Measurements from ENCODE around the gene SLC37A3. TPM values are rescaled to one million over a fixed set of nuclear protein-coding genes. Genes with fewer than 3 reads are reported as not detected.

SLC37A3 gene
- total and polyA plus RNA-seq, 2 donors (not counting 1 experiment from before 2014, with no cell fraction given) = 9.1 to 20.1 TPM

DNA sequence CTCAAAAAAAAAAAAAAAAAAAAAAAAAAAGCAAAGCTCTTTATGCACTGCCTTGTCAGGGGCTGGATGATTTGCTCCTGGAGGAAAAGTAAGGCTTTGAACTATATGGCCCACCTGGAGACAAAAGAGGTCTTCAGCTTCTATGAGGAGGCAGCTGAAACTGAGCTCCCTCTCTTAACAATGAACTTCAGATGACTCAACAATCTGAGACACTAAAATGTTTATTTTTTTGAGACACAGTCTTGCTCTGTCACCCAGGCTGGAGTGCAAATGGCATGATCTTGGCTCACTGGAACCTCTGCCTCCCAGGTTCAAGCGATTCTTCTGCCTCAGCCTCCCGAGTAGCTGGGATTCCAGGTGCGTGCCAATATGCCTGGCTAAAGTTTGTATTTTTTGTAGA is 42.3 kb upstream of the SLC37A3 start:
- Mint-ChIP-seq H3K4me3 (no peak overlapping the region), H3K9me3 (ENCODE audit: insufficient read depth) (no peaks in the 10 kb centered on the region), H3K27ac (no peak overlapping the region), H3K4me1 (no peaks in the 10 kb centered on the region), H3K27me3 (no peaks in the 10 kb centered on the region)
- Histone ChIP-seq H2AFZ (ENCODE audit: insufficient read depth, low read depth, low read length, poor library complexity, severe bottlenecking) (no peak overlapping the region), H3K36me3 (replicated peaks in 1 of 2; ENCODE audit: control extremely low read depth in 1 of 2, control insufficient read depth in 1 of 2, extremely low read depth in 1 of 2, insufficient read depth in 2 of 2, low read length in 1 of 2) (no peaks in the 10 kb centered on the region), H4K20me1 (ENCODE audit: control insufficient read depth, insufficient read depth, low read length, poor library complexity, severe bottlenecking) (no peaks in the 10 kb centered on the region), H3K9me3 (ENCODE audit: control extremely low read depth in 1 of 3, control insufficient read depth in 2 of 3, insufficient read depth in 1 of 3, low read length in 2 of 3) (no peaks in the 10 kb centered on the region), H3K4me3 (ENCODE audit: control extremely low read depth in 1 of 5, extremely low read depth in 1 of 5, insufficient read depth in 1 of 5, low read depth in 2 of 5, low read length in 4 of 5) (no peak overlapping the region), H3K79me2 (ENCODE audit: control insufficient read depth, insufficient read depth, low read length) (no peaks in the 10 kb centered on the region), H3K27ac (ENCODE audit: low read length in 2 of 2) (no peak overlapping the region), H3K4me2 (replicated peaks; ENCODE audit: low read depth, low read length, poor library complexity, severe bottlenecking) (no peak overlapping the region), H3K9ac (ENCODE audit: low read length) (no peak overlapping the region), H3K4me1 (ENCODE audit: control insufficient read depth in 2 of 2, insufficient read depth in 2 of 2, low read length in 2 of 2) (no peaks in the 10 kb centered on the region), H3K27me3 (replicated peaks in 1 of 4; ENCODE audit: control extremely low read depth in 1 of 4, control insufficient read depth in 3 of 4, insufficient read depth in 4 of 4, low read length in 3 of 4) (no peaks in the 10 kb centered on the region)
- no peak for DNase-seq
- ATAC-seq (ENCODE audit: low read depth) = no peak
- ChIA-PET CTCF (interaction anchor here (1.2 kb wide), 1 partner anchor 10 kb away, joined by 3 read pairs; no protein-coding TSS in a partner anchor), POLR2A (interaction anchor here (0.7 kb wide), 1 partner anchor 1155 kb away, joined by 10 read pairs; no protein-coding TSS in a partner anchor)
- TF ChIP-seq EZH2 (IDR thresholded peaks at IDR 0.05; ENCODE audit: borderline replicate concordance, insufficient read depth, low read depth, low read length, poor library complexity, severe bottlenecking) = no peak
- TF ChIP-seq, protein P1, sequence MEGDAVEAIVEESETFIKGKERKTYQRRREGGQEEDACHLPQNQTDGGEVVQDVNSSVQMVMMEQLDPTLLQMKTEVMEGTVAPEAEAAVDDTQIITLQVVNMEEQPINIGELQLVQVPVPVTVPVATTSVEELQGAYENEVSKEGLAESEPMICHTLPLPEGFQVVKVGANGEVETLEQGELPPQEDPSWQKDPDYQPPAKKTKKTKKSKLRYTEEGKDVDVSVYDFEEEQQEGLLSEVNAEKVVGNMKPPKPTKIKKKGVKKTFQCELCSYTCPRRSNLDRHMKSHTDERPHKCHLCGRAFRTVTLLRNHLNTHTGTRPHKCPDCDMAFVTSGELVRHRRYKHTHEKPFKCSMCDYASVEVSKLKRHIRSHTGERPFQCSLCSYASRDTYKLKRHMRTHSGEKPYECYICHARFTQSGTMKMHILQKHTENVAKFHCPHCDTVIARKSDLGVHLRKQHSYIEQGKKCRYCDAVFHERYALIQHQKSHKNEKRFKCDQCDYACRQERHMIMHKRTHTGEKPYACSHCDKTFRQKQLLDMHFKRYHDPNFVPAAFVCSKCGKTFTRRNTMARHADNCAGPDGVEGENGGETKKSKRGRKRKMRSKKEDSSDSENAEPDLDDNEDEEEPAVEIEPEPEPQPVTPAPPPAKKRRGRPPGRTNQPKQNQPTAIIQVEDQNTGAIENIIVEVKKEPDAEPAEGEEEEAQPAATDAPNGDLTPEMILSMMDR (IDR thresholded peaks at IDR 0.05) = no peak
- intact Hi-C loops (cut with micrococcal nuclease) = no loop called here
- 100% methylated on average over 3 of the region's 3 CpGs for WGBS (ENCODE audit: insufficient coverage)

DNA sequence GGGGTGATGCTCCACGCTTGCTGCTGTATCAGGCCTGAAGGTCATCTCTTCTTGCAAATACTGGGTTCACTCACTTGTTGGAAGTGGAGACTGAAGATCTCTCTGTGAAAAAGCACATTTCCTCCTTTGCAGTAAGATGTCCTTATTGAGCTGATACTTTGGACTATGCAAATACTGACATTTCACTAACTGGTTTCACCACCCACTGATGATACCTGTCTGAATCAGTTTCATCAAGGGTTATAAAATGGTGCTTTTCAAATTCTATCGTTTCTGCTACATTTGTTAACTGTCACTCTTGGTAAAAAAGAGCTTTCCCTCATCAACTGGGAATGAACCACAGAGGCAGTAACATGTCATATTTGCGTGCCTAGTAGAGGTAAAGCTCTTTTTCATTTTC is 41.0 kb upstream of the SLC37A3 start:
- TF ChIP-seq, protein P1 (IDR thresholded peaks at IDR 0.05) = no peak
- no peak for TF ChIP-seq EZH2 (IDR thresholded peaks at IDR 0.05; ENCODE audit: borderline replicate concordance, insufficient read depth, low read depth, low read length, poor library complexity, severe bottlenecking)
- no peak overlapping the region for H3K9ac ChIP-seq (ENCODE audit: low read length)
- POLR2A ChIA-PET = no interaction called here
- no peaks in the 10 kb centered on the region for H3K36me3 ChIP-seq (replicated peaks in 1 of 2; ENCODE audit: control extremely low read depth in 1 of 2, control insufficient read depth in 1 of 2, extremely low read depth in 1 of 2, insufficient read depth in 2 of 2, low read length in 1 of 2)
- Mint-ChIP-seq H3K4me3 (no peak overlapping the region), H3K9me3 (ENCODE audit: insufficient read depth) (no peaks in the 10 kb centered on the region), H3K27ac (no peak overlapping the region), H3K27me3 (no peaks in the 10 kb centered on the region), H3K4me1 (no peaks in the 10 kb centered on the region)
- no peak overlapping the region for H3K27ac ChIP-seq (ENCODE audit: low read length in 2 of 2)
- H2AFZ ChIP-seq (ENCODE audit: insufficient read depth, low read depth, low read length, poor library complexity, severe bottlenecking) = no peak overlapping the region
- WGBS (ENCODE audit: insufficient coverage) = no CpG with 5 or more reads among the region's 3 CpGs
- no peak for ATAC-seq (ENCODE audit: low read depth)
- no peaks in the 10 kb centered on the region for H3K27me3 ChIP-seq (replicated peaks in 1 of 4; ENCODE audit: control extremely low read depth in 1 of 4, control insufficient read depth in 3 of 4, insufficient read depth in 4 of 4, low read length in 3 of 4)
- H3K9me3 ChIP-seq (ENCODE audit: control extremely low read depth in 1 of 3, control insufficient read depth in 2 of 3, insufficient read depth in 1 of 3, low read length in 2 of 3) = no peaks in the 10 kb centered on the region
- H3K4me1 ChIP-seq (ENCODE audit: control insufficient read depth in 2 of 2, insufficient read depth in 2 of 2, low read length in 2 of 2) = no peaks in the 10 kb centered on the region
- CTCF ChIA-PET = no interaction called here
- H4K20me1 ChIP-seq (ENCODE audit: control insufficient read depth, insufficient read depth, low read length, poor library complexity, severe bottlenecking) = no peaks in the 10 kb centered on the region
- H3K79me2 ChIP-seq (ENCODE audit: control insufficient read depth, insufficient read depth, low read length) = no peaks in the 10 kb centered on the region
- H3K4me2 ChIP-seq (replicated peaks; ENCODE audit: low read depth, low read length, poor library complexity, severe bottlenecking) = no peak overlapping the region
- intact Hi-C loops (cut with micrococcal nuclease) = no loop called here
- no peak overlapping the region for H3K4me3 ChIP-seq (ENCODE audit: control extremely low read depth in 1 of 5, extremely low read depth in 1 of 5, insufficient read depth in 1 of 5, low read depth in 2 of 5, low read length in 4 of 5)
- DNase-seq = no peak

All from B cell (primary cell).